Endodermal cell (in vitro differentiated cells): ENCODE results near the gene PDZRN4. TPM values are rescaled to one million over a fixed set of nuclear protein-coding genes. Genes with fewer than 3 reads are reported as not detected.

Experiments used
- DNase-seq: peaks from one replicate; pipeline ENCODE4 v3.0.0-alpha.2; 2017
- H3K27ac ChIP-seq: 2 replicates; pipeline ENCODE4 v1.5.1; 2013; ENCODE audit warnings: mild to moderate bottlenecking, low read depth, low read length, moderate library complexity
- H3K27me3 ChIP-seq: 2 replicates; pipeline ENCODE4 v1.6.1; 2013; ENCODE audit warnings: mild to moderate bottlenecking, low read length, moderate library complexity; ENCODE audit not compliant: insufficient read depth, control insufficient read depth, poor library complexity, severe bottlenecking
- H3K36me3 ChIP-seq: 2 replicates; pipeline ENCODE4 v1.7.0; 2013; ENCODE audit warnings: mild to moderate bottlenecking, low read length, moderate library complexity; ENCODE audit not compliant: control insufficient read depth, insufficient read depth
- H3K4me1 ChIP-seq: one replicate; pipeline ENCODE4 v1.7.0; 2013; ENCODE audit warnings: low read length; ENCODE audit not compliant: control insufficient read depth, insufficient read depth
- H3K4me3 ChIP-seq: 2 replicates; pipeline ENCODE4 v1.5.1; 2013; ENCODE audit warnings: mild to moderate bottlenecking, low read length, moderate library complexity
- H3K9ac ChIP-seq: 2 replicates; pipeline ENCODE4 v1.6.1; 2013; ENCODE audit warnings: mild to moderate bottlenecking, low read length, moderate library complexity; ENCODE audit not compliant: poor library complexity, severe bottlenecking; ENCODE audit errors: extremely low read depth
- H3K9me3 ChIP-seq: 2 replicates; pipeline ENCODE4 v1.6.1; 2013; ENCODE audit warnings: mild to moderate bottlenecking, low read length, moderate library complexity; ENCODE audit not compliant: control insufficient read depth
- H3K27ac Mint-ChIP-seq: 2 replicates; pipeline ENCODE4 v1.8.0; 2020; ENCODE audit warnings: mixed read lengths
- H3K27me3 Mint-ChIP-seq: 2 replicates; pipeline ENCODE4 v1.8.0; 2021; ENCODE audit warnings: mild to moderate bottlenecking, mixed read lengths; ENCODE audit not compliant: insufficient read depth
- H3K36me3 Mint-ChIP-seq: 2 replicates; pipeline ENCODE4 v1.8.0; 2020; ENCODE audit warnings: low read depth, mixed read lengths
- H3K4me1 Mint-ChIP-seq: 2 replicates; pipeline ENCODE4 v1.8.0; 2020; ENCODE audit warnings: mixed read lengths
- H3K4me3 Mint-ChIP-seq: 2 replicates; pipeline ENCODE4 v1.8.0; 2020; ENCODE audit warnings: mild to moderate bottlenecking, moderate library complexity, mixed read lengths
- H3K9me3 Mint-ChIP-seq: 2 replicates; pipeline ENCODE4 v1.8.0; 2020; ENCODE audit warnings: mild to moderate bottlenecking, mixed read lengths
- WGBS, 2 experiments: methylation state at CpG; one replicate each; pipeline versions ENCODE4 v1.1.5 to v1.1.7; 2013; ENCODE audit warnings: missing lambda C conversion rate in 2 of 2, mixed read lengths in 1 of 2; ENCODE audit not compliant: insufficient coverage in 1 of 2, insufficient read length in 1 of 2; 5-methylcytosine and 5-hydroxymethylcytosine counted together
- total RNA-seq, 2 donors: library from RNA; stranded (reverse); fragmentation: NEBNext Ultra II Directional in 1 of 2; extraction: Animal tissue kit (Norgen Biotek cat#: 25700) in 1 of 2; gene quantifications; 2 replicates in 1 of 2; 3 replicates in 1 of 2; pipeline ENCODE4 v1.2.1, GENCODE V29; 2021
- TF ChIP-seq, protein P1 (sequence below): fragments of 200-600 bp; sonication (generic); conservative IDR thresholded peaks from 2 replicates; pipeline ENCODE4 v1.5.0; 2021; ENCODE audit warnings: antibody characterized with exemption, mild to moderate bottlenecking

PDZRN4 gene
- total RNA-seq, 2 donors from 2014 or later, result 1.6 to 1.9 TPM

DNA sequence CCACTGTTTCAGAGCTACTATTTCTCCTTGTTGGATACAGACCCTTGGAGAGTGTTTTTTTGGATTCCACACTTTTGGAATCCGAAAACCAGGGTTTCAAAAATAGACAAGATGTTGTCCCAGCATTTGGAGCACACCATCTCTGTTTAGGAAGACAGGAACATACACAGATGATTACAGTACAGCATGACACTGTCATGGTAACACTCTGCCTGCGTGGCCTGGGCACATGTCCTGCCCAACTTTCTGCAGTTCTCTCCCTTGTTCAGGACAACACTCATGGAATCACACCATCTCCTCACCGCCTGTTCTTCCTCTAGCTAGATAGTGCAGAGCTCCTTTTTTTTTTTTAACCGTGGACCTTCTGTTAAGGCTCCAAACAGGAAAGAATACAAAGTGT is 369.2 kb downstream of the PDZRN4 start:
- Histone ChIP-seq H3K4me1 (no peaks in the 10 kb centered on the region), H3K9ac (no peak overlapping the region), H3K4me3 (no peak overlapping the region), H3K36me3 (no peaks in the 10 kb centered on the region), H3K9me3 (no peaks in the 10 kb centered on the region), H3K27me3 (no peaks in the 10 kb centered on the region), H3K27ac (no peak overlapping the region)
- no peak overlapping the region for H3K27ac Mint-ChIP-seq
- WGBS, 2 experiments, result 86 to 96% methylated on average over 3 to 4 of the region's 4 CpGs
- peaks cover 11% of the 10 kb centered on the region for H3K4me1 Mint-ChIP-seq
- H3K27me3 Mint-ChIP-seq, result no peaks in the 10 kb centered on the region
- no peak overlapping the region for H3K4me3 Mint-ChIP-seq
- TF ChIP-seq, protein P1, sequence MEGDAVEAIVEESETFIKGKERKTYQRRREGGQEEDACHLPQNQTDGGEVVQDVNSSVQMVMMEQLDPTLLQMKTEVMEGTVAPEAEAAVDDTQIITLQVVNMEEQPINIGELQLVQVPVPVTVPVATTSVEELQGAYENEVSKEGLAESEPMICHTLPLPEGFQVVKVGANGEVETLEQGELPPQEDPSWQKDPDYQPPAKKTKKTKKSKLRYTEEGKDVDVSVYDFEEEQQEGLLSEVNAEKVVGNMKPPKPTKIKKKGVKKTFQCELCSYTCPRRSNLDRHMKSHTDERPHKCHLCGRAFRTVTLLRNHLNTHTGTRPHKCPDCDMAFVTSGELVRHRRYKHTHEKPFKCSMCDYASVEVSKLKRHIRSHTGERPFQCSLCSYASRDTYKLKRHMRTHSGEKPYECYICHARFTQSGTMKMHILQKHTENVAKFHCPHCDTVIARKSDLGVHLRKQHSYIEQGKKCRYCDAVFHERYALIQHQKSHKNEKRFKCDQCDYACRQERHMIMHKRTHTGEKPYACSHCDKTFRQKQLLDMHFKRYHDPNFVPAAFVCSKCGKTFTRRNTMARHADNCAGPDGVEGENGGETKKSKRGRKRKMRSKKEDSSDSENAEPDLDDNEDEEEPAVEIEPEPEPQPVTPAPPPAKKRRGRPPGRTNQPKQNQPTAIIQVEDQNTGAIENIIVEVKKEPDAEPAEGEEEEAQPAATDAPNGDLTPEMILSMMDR, result no peak
- no peak for DNase-seq
- H3K36me3 Mint-ChIP-seq, result no peaks in the 10 kb centered on the region
- no peaks in the 10 kb centered on the region for H3K9me3 Mint-ChIP-seq

DNA sequence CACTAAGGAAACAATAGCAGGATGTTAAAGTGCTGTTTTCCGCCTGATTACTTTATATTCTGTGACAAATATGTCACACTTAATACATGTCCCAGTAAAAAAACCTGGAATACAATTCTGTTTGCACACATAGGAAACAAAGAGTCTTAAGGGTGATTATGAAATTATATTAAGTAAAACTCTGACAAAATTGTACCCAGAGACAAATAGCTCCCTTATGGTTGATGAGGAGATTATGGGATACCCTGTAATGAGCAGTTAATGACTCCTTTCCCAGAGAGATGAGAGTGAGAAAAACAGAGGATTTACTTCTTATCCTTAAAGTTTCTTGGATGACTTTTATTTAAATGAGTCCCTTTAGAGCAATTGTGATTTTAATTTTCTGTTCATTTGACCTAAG is 370.6 kb downstream of the PDZRN4 start:
- Histone ChIP-seq H3K4me3 (no peak overlapping the region), H3K27me3 (no peaks in the 10 kb centered on the region), H3K27ac (no peak overlapping the region), H3K4me1 (no peaks in the 10 kb centered on the region), H3K9ac (no peak overlapping the region), H3K36me3 (no peaks in the 10 kb centered on the region), H3K9me3 (no peaks in the 10 kb centered on the region)
- 93% methylated on average over 1 of the region's 1 CpG; no CpG with 5 or more reads in 1 of the 2 experiments for WGBS, 2 experiments
- Mint-ChIP-seq H3K4me1 (peaks cover 11% of the 10 kb centered on the region), H3K27me3 (no peaks in the 10 kb centered on the region), H3K4me3 (no peak overlapping the region), H3K27ac (no peak overlapping the region), H3K36me3 (no peaks in the 10 kb centered on the region), H3K9me3 (no peaks in the 10 kb centered on the region)
- no peak for DNase-seq
- TF ChIP-seq, protein P1, result no peak

DNA sequence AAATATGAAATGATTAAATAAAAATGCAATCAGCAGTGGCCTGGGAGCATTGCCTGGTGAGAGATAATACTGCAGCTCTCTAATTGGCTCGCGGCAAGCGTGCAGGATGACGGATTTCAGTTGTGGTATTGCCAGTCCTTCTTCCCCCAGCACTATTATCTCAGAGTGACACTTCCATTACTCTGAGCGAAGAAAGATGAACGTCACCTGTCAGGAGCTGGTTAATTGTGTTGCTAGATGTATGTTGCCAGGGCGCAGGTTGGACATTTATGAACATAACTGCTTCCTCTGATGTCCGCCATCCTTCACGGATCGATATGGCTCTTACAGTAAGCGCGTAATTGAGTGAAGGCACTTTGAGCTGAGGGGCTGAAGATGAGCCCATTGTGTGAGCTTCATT is 374.9 kb downstream of the PDZRN4 start:
- Histone ChIP-seq H3K9ac (no peak overlapping the region), H3K4me1 (no peaks in the 10 kb centered on the region), H3K9me3 (no peaks in the 10 kb centered on the region), H3K36me3 (no peaks in the 10 kb centered on the region), H3K27ac (no peak overlapping the region), H3K27me3 (no peaks in the 10 kb centered on the region), H3K4me3 (no peak overlapping the region)
- Mint-ChIP-seq H3K36me3 (no peaks in the 10 kb centered on the region), H3K27ac (no peak overlapping the region), H3K4me1 (peaks cover 2% of the 10 kb centered on the region), H3K27me3 (no peaks in the 10 kb centered on the region), H3K4me3 (no peak overlapping the region), H3K9me3 (no peaks in the 10 kb centered on the region)
- WGBS, 2 experiments, result 94 to 100% methylated on average over 1 to 12 of the region's 12 CpGs
- no peak for DNase-seq
- TF ChIP-seq, protein P1, result no peak
